KBM-7 (cell line): ENCODE data around the gene USP49.
"Not testable (repeated sequence)": the region's sequence is repeated elsewhere in the genome, so short reads cannot be mapped to it uniquely, and the experiment has no call there.

Experiments used
- DNase-seq: peaks from one replicate; pipeline ENCODE4 v3.0.0-alpha.2; 2015
- in situ Hi-C: fragments of 300-500 bp; cut with MboI; formaldehyde crosslinking; loops from 2 replicates; pipeline ENCODE4 v1.14.3; 2020; ENCODE audit warnings: low sequenced_read_pairs, low pct_unique_long_range_greater_than_20kb, mixed read lengths

The USP49 gene

GRCh38 chr6:41895300-41896233 lies at the start of gene USP49:
TSS of gene USP49 (minus strand) at chr6:41895375. CDS start at chr6:41806983, 88,392 bp downstream.
- DNase-seq = peak; percentile 91
- in situ Hi-C loops = no loop called here

- in situ Hi-C loops = loop anchor here (25.0 kb wide), 1 partner anchor 94 kb away; no protein-coding TSS in a partner anchor
- DNase-seq = no peak
Measured at GRCh38 chr6:41943456-41943855, 48.3 kb upstream of the USP49 start.

GRCh38 chr6:41942882-41943281 lies 47.7 kb upstream of the USP49 start:
- in situ Hi-C loops = loop anchor here (25.0 kb wide), 1 partner anchor 94 kb away; no protein-coding TSS in a partner anchor
- not testable (repeated sequence) for DNase-seq

- in situ Hi-C loops = loop anchor here (25.0 kb wide), 1 partner anchor 95 kb away; no protein-coding TSS in a partner anchor
- no peak for DNase-seq
Measured at GRCh38 chr6:41942067-41942851, 47.1 kb upstream of the USP49 start.

GRCh38 chr6:41941280-41942066 lies 46.3 kb upstream of the USP49 start, which contains the start of gene CCND3:
TSS of gene CCND3 (minus strand) at chr6:41941808. CDS start at chr6:41941649, 159 bp downstream.
- in situ Hi-C loops = loop anchor here (25.0 kb wide), 1 partner anchor 96 kb away; no protein-coding TSS in a partner anchor
- DNase-seq = peak; percentile 84

GRCh38 chr6:41940759-41941279 lies 45.6 kb upstream of the USP49 start:
- in situ Hi-C loops = loop anchor here (25.0 kb wide), 1 partner anchor 96 kb away; no protein-coding TSS in a partner anchor
- DNase-seq = peak; percentile 88

DNA sequence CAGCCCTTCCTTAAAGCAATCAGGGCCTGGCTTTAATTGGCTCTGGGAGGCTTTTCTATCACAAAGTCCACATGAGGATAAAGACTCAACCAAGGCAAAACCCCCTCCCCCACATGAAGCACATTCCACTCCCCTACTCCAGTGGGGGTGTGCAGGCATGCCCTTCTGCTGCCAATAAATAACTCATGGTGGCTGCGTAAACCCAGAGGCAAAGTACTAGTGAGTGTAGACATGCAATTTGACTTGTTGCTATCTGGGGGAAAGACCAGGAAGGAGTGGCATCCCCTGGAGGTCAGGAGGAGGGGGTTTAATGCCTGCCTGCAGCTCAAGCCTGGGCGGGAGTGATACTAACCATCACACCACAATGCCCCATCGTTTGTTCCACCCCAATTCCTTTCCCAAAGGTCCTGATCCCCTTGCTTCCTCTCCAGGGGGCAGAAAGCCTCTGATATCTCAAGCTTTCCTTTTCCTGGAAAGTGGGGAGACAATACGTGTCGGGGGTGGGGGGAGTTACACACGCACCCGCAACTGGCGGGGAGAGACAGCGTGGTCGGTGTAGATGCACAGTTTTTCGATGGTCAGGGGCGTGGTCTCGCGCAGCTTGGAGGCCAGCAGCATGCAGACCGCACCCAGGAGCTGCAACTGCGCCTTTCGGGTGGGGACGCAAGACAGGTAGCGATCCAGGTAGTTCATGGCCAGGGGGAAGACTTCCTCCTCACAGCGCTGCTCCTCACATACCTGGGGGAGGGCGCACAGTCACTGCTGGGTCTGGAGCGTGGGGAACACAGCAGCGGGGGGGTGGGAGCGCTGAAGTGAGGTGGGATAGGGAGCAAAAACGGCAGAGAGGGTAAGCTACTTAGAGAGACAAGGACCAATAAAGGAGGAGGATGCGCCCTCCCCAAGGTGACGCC lies 44.9 kb upstream of the USP49 start:
- peak; percentile 36 for DNase-seq
- in situ Hi-C loops = loop anchor here (25.0 kb wide), 1 partner anchor 97 kb away; no protein-coding TSS in a partner anchor

- in situ Hi-C loops = loop anchor here (25.0 kb wide), 1 partner anchor 98 kb away; no protein-coding TSS in a partner anchor
- DNase-seq = peak; percentile 97
Measured at GRCh38 chr6:41939176-41939847, 44.1 kb upstream of the USP49 start.

GRCh38 chr6:41938590-41939175 lies 43.5 kb upstream of the USP49 start:
- no peak for DNase-seq
- in situ Hi-C loops = loop anchor here (25.0 kb wide), 1 partner anchor 99 kb away; no protein-coding TSS in a partner anchor

GRCh38 chr6:41937861-41938574 lies 42.8 kb upstream of the USP49 start:
- peak; percentile 93 for DNase-seq
- in situ Hi-C loops = loop anchor here (25.0 kb wide), 1 partner anchor 99 kb away; no protein-coding TSS in a partner anchor

GRCh38 chr6:41937472-41937860 lies 42.3 kb upstream of the USP49 start:
- in situ Hi-C loops = loop anchor here (25.0 kb wide), 1 partner anchor 100 kb away; no protein-coding TSS in a partner anchor

DNA sequence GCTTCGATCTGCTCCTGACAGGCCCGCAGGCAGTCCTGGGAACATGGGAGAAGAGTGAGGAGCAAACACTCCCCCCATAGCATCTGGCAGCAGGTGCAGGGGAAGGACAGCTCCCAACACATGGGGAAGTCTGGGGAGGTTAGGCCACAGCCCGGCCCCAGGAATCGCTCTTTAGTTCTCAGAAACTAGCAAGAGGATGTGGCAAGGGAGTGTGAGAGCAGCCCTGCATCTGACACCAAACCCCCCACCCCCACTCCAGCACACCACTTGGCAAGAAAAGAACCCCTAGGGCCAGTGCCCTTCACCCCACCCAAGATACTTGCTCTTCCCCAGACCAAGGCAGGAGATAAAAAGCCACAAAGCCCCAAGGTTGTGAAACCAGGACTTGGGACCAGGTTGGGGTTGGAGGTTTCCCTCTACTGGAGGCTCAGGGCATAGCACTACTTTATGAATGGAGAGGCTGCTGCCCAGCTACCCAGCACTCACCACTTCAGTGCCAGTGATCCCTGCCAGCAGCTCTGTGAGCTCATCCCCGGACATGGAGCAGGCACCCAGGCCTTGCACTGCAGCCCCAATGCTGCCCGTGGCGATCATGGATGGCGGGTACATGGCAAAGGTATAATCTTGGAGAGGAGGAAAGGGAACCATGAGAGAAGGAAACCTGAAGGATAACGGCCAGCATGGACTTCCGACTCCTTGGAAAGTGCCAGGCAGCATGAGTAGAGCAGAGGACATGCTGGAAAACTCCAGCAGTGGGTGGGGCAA lies 41.1 kb upstream of the USP49 start:
- DNase-seq = peak; percentile 99
- in situ Hi-C loops = loop anchor here (25.0 kb wide), 1 partner anchor 101 kb away; no protein-coding TSS in a partner anchor

More at GRCh38 chr6:41937472-41937860, 42.3 kb upstream of the USP49 start:
- DNase-seq = no peak

GRCh38 chr6:41935685-41936072 lies 40.5 kb upstream of the USP49 start:
- DNase-seq = no peak
- in situ Hi-C loops = loop anchor here (25.0 kb wide), 1 partner anchor 102 kb away; no protein-coding TSS in a partner anchor

GRCh38 chr6:41935193-41935574 lies 40.0 kb upstream of the USP49 start:
- in situ Hi-C loops = loop anchor here (25.0 kb wide), 1 partner anchor 102 kb away; no protein-coding TSS in a partner anchor
- no peak for DNase-seq
